Effector memory CD4-positive, alpha-beta T cell (primary cell): ENCODE results near the gene ZNF783.

ENCODE experiments used
- DNase-seq, 3 donors: peaks; one replicate each; pipeline ENCODE4 v3.0.0-alpha.2; 2020
- H3K27ac ChIP-seq: 2 replicates; pipeline ENCODE4 v1.7.0; 2013; ENCODE audit warnings: mild to moderate bottlenecking, low read length, moderate library complexity; ENCODE audit not compliant: insufficient read depth, poor library complexity, severe bottlenecking
- H3K27me3 ChIP-seq: replicated peaks from 2 replicates; pipeline ENCODE4 v1.7.0; 2013; ENCODE audit warnings: mild to moderate bottlenecking, low read length; ENCODE audit not compliant: insufficient read depth, control insufficient read depth, poor library complexity, severe bottlenecking
- H3K36me3 ChIP-seq: 2 replicates; pipeline ENCODE4 v1.7.0; 2013; ENCODE audit warnings: mild to moderate bottlenecking, low read length, moderate library complexity; ENCODE audit not compliant: control insufficient read depth, insufficient read depth
- H3K4me1 ChIP-seq: 2 replicates; pipeline ENCODE4 v1.7.0; 2013; ENCODE audit warnings: low read length, mild to moderate bottlenecking; ENCODE audit not compliant: control insufficient read depth, insufficient read depth, poor library complexity, severe bottlenecking
- H3K4me3 ChIP-seq: 2 replicates; pipeline ENCODE4 v1.7.0; 2013; ENCODE audit warnings: low read length, low read depth, mild to moderate bottlenecking; ENCODE audit not compliant: insufficient read depth, poor library complexity, severe bottlenecking
- H3K9me3 ChIP-seq: 2 replicates; pipeline ENCODE4 v1.7.0; 2013; ENCODE audit warnings: mild to moderate bottlenecking, low read length, moderate library complexity; ENCODE audit not compliant: control insufficient read depth

ZNF783 gene

DNA sequence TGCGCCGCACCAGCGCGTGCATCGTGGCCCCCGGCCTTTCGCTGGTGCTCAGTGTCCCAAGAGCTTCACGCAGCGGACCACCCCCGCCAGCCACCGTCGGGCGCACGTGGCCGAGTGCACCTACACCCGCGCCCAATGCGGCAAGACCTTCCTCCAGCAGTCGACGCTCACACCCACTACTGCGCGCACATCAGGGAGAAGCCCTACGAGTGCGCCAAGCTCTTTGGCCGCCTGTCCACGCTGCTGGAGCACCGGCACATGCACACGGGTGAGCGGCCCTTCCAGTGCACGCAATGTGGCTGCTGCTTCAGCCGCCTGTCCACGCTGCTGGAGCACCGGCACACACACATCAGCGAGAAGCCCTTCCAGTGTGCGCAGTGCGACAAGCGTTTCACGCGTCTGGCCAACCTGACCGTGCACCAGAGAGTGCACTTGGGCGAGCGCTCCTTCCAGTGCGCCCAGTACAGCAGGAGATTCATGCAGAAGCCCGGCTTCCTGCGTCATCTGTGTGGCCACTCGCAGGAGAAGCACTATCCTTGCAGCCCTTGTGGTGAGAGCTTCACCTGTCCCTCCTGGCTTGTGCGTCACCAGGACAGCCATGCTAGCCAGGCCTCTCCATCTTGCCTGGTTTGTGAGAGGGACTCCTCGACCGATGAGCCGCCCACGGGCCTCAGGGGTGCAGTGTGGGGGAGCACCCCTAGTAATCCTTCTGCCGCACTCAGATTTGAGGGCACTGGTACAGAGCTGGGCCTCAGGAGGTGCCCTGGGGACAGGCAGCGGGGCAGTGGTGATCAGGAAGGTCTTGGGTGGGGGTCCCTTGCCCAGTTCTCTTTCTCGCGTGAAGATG, 32.9 kb downstream of the ZNF783 start:
- Histone ChIP-seq H3K36me3 (peaks cover 12% of the 10 kb centered on the region), H3K4me1 (no peaks in the 10 kb centered on the region), H3K27me3 (no peaks in the 10 kb centered on the region), H3K4me3 (no peak overlapping the region), H3K27ac (no peak overlapping the region), H3K9me3 (no peaks in the 10 kb centered on the region)
- no peak for DNase-seq

DNA sequence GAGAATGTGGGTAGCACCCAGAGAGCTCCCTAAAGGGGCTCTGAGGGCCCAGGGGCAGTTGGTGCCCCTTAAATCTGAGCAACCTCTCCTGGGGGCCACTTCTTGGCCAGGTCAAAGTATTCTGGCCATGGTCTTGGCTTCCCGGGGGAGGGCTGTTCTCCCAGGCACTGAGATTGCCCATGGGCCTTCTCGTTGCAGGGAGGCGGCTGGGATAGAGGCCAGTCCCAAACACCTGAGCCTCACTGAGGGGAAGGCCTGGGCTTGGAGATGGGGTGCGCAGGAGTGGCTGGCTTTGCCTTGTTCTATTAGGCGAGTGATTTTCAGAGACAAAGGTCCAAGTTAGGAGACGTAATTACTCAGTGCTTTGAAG, 33.5 kb downstream of the ZNF783 start:
- no peak for DNase-seq
- Histone ChIP-seq H3K27me3 (no peaks in the 10 kb centered on the region), H3K4me3 (no peak overlapping the region), H3K27ac (no peak overlapping the region), H3K36me3 (peaks cover 12% of the 10 kb centered on the region), H3K9me3 (no peaks in the 10 kb centered on the region), H3K4me1 (no peaks in the 10 kb centered on the region)

DNA sequence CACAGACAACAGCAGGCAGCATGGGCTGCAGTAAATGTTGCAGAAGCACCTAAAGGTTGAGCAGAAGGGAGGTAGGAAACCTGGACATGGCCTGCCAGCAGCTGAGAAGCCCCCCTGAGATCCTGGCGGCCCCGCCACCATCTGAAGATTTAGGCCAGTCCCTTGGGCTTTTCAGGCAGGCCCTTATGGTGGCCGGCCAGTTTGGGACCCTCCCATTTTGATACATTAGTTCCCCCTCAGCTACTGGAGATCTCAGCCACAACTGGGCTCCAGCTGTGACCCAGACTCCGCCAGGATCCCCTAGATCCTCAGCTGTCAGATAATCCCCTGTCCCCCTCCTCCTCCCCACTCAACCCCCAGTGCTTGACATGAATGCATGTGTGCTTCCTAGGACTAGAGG, 34.4 kb downstream of the ZNF783 start:
- no peaks in the 10 kb centered on the region for H3K4me1 ChIP-seq
- no peak overlapping the region for H3K27ac ChIP-seq
- no peaks in the 10 kb centered on the region for H3K9me3 ChIP-seq

DNA sequence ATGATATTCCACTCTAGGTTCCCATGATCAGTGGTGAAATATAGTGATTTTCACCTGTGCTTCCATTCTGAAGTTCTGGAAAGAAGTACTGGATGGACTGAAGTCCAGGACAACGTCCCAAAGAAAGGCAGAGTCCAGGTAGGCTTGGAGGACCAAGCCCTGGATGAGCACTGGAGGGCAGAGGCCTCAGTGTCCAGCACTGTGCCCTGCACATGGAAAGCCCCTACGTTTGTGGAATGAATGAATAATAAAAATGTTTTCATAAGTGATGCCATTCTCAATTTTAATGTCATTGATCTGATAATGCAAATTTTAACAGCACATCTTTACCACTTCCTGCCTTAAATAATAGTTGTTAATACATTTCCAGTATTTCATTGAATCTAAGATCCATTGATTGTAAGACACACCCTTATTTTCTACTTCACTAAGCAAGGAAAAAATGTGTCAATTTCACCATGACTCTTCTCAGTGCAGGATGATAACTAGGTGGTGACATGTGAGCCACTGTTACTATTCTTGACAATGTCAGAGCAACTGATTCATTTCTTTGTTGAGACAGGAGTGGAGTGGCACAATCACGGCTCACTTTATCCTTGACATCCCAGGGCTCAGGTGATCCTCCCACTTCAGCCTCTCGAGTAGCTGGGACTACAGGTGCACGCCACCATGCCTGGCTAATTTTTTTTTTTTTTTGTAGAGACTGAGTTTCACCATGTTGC, 35.2 kb downstream of the ZNF783 start:
- Histone ChIP-seq H3K4me1 (no peaks in the 10 kb centered on the region), H3K4me3 (no peak overlapping the region), H3K27me3 (no peaks in the 10 kb centered on the region), H3K27ac (no peak overlapping the region), H3K36me3 (peaks cover 10% of the 10 kb centered on the region), H3K9me3 (no peaks in the 10 kb centered on the region)
- no peak for DNase-seq

More for the DNA sequence above, 34.4 kb downstream of the ZNF783 start:
- H3K4me3 ChIP-seq: no peak overlapping the region
- no peaks in the 10 kb centered on the region for H3K27me3 ChIP-seq
- peaks cover 12% of the 10 kb centered on the region for H3K36me3 ChIP-seq
- no peak for DNase-seq

DNA sequence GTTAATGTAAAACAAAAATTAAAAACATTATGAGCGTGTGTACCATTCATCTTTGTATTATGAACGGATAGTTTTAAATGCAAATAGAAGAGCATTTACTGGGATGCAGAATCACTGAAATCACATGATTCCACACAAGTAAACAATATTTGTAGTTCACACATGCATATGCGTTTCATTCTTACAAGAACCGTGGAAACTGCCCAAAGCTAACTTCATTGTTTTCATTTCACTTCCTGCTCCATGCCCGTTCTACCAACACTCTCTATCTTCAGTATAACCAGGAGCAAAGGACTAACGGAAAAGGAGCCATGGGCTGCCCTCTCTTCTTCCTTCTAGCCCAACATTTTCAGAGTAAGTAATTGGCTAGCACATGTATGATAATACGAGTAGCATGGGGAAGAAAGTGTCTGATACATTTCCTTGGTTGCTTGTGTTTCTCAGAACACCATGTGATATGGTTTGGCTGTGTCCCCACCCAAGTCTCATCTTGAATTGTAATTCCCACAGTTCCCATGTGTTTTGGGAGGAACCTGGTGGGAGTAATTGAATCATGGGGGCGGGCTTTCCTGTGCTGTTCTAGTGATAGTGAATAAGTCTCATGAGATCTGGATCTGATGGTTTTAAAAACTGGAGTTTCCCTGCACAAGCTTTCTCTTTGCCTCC, 38.8 kb downstream of the ZNF783 start:
- no peak overlapping the region for H3K27ac ChIP-seq
- no peaks in the 10 kb centered on the region for H3K4me1 ChIP-seq
- no peaks in the 10 kb centered on the region for H3K36me3 ChIP-seq
- no peak for DNase-seq
- H3K27me3 ChIP-seq: no peaks in the 10 kb centered on the region
- no peak overlapping the region for H3K4me3 ChIP-seq
- no peaks in the 10 kb centered on the region for H3K9me3 ChIP-seq

DNA sequence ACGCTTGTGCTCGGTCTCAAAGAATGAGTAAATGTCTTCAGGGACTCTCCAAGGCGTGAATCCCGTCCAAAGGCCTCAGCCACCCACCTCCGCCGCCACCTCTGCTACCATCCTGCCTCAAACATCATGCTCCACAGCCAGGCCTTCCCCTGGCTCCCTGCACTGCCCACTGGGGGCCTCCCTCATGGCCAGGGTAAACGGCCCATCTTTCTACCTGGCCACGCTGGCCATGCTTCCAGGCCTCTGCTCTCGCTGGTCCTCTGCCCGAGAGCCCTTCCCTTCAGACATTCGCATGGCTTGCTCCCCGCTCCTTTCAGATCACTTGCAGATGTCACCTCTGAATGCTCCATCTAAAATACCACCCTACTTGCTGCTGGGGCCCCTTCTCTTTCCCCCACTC, 40.2 kb downstream of the ZNF783 start:
- Histone ChIP-seq H3K27ac (no peak overlapping the region), H3K36me3 (no peaks in the 10 kb centered on the region), H3K4me1 (no peaks in the 10 kb centered on the region), H3K4me3 (no peak overlapping the region), H3K9me3 (no peaks in the 10 kb centered on the region), H3K27me3 (no peaks in the 10 kb centered on the region)
- no peak for DNase-seq

DNA sequence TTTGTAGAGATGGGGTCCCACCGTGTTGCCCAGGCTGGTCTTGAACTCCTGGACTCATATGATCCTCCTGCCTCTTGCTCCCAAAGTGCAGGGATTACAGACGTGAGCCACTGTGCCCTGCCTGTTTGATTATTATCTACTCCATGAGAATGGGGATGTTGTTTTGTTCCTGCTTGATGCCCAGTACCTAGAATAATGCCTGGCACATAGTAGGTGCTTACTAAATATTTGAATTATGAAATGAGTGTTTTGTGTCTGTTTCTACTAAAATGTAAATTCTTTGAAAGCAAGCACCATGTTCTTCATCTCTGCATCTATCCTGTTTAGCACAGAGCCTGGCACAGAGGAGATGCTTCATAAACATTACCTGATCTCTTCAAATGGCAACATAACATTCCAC, 40.9 kb downstream of the ZNF783 start:
- no peaks in the 10 kb centered on the region for H3K9me3 ChIP-seq
- no peak for DNase-seq
- no peak overlapping the region for H3K4me3 ChIP-seq
- H3K27me3 ChIP-seq: no peaks in the 10 kb centered on the region
- no peaks in the 10 kb centered on the region for H3K36me3 ChIP-seq
- no peak overlapping the region for H3K27ac ChIP-seq
- H3K4me1 ChIP-seq: no peaks in the 10 kb centered on the region

DNA sequence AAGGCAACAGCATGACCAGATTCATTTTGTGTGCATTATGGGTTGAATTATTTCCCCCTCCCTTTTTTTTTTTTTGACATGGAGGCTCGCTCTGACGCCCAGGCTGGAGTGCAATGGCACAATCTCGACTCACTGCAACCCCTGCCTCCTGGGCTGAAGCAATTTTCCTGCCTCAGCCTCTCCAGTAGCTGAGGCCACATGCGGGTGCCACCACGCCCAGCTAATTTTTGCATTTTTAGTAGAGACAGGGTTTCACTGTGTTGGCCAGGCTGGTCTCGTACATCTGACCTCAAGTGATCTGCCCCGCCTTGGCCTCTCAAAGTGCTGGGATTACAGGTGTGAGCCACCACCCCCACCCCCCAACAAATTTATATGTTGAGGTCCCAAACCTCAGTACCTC, 42.0 kb downstream of the ZNF783 start:
- H3K27me3 ChIP-seq: no peaks in the 10 kb centered on the region
- DNase-seq: no peak
- H3K27ac ChIP-seq: no peak overlapping the region
- no peaks in the 10 kb centered on the region for H3K36me3 ChIP-seq
- H3K9me3 ChIP-seq: no peaks in the 10 kb centered on the region
- H3K4me1 ChIP-seq: no peaks in the 10 kb centered on the region
- H3K4me3 ChIP-seq: no peak overlapping the region

DNA sequence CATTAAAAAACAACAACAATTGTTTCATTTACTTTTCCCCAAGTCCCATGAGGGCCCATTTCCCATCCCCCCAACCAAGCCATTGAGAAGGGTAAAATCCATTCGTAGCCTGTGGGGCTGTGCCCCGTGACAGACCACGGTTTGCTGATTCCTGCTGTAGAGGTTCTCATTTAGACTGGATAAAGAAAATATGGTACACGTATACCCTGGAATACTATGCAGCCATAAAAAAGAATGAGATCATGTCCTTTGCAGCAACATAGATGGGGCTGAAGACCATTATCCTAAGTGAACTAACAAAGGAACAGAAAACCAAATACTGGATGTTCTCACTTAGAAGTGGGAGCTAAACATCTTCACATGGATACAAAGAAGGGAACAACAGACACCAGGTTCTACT, 44.9 kb downstream of the ZNF783 start:
- Histone ChIP-seq H3K9me3 (no peaks in the 10 kb centered on the region), H3K4me1 (no peaks in the 10 kb centered on the region), H3K27ac (no peak overlapping the region), H3K4me3 (no peak overlapping the region), H3K36me3 (no peaks in the 10 kb centered on the region), H3K27me3 (no peaks in the 10 kb centered on the region)
- DNase-seq: no peak
